HG02763 (cell line): ENCODE results near the gene KLK15.

ENCODE experiments used
- ATAC-seq: cut with Tn5 transposase; IDR thresholded peaks from one replicate; pipeline ENCODE4 v1.9.1; 2021; ENCODE audit warnings: mild to moderate bottlenecking, moderate library complexity; ENCODE audit not compliant: unreplicated experiment

Gene KLK15

GRCh38 chr19:50844296-50844935, 11.0 kb upstream of the KLK15 start:
- no peak for ATAC-seq

GRCh38 chr19:50843701-50844221, 10.4 kb upstream of the KLK15 start:
- no peak for ATAC-seq

GRCh38 chr19:50843205-50843604, 9.8 kb upstream of the KLK15 start:
- ATAC-seq = no peak

- no peak for ATAC-seq
Observed at GRCh38 chr19:50842130-50842529, 8.8 kb upstream of the KLK15 start.

- ATAC-seq = no peak
Observed at GRCh38 chr19:50839712-50840655, 6.6 kb upstream of the KLK15 start.

DNA sequence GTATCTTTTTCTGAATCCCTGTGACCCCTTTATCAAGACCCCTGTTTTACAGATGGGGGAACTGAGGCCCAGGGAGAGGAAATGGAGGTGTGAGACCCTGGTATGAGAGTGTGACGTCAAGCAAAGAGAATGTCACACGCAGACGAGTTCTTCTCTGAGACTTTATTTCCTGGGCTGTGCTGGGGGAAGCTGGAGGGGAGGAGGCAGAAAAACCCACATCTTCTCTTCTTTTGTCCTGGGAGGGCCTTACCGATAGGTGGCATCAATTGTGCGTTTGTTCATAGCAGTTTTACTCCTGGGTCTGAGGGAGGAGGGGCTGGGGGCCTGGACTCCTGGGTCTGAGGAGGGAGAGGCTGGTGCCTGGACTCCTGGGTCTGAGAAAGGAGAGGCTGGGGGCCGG, 4.9 kb upstream of the KLK15 start:
- no peak for ATAC-seq

DNA sequence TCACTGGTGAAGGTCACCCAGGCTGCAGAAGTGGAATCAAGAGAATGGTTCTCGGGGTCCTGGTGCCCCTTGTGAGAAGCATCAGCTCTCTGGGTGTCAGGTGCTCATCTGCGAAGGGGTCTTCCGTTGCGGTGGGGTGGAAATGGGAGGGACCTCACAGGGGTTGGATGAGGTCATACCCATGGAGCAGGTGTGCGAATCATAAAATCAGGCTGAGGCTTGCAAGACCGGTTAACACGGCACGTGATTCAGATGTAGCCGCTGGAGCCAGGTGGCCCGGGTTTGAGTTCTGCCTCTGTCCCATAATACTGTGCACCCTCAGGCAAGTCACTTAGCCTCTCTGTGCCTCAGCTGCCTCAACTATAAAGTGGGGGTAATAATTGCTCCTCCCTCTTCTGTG, 3.9 kb upstream of the KLK15 start:
- no peak for ATAC-seq

DNA sequence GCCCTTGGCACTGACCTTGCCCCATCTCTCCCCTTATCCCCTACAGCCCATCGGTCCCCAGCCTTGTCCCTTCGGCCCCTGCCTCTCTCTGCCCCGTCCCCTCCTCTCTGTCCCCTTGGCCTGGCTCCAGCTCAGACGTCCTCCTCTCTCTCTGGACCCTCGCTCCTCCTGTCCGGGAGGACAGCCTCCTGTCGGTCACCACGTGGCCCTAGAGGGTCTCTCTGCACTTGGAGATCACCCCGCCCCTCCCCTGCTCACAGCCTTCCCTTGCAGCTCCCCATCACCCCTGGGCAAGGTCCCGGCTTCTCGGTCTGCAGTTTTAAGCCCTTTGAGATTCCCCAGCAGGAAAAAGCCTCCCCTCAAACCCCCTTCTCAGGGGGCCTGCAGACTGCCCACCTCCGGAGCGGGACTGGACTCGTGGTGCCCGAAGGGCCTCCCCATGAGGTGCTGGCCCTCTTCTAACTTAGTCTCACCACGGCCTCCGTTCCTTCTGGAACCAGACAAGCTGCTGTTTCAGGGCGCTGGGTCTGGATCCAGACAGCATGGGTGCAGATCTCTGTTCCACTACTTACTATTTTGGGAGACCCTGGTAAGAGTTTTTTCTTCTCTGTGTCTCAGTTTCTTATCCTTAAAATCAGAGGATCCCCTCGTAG, 3.3 kb upstream of the KLK15 start:
- no peak for ATAC-seq

GRCh38 chr19:50835785-50836542, 2.6 kb upstream of the KLK15 start:
- no peak for ATAC-seq

- ATAC-seq = no peak
Observed at GRCh38 chr19:50835103-50835784, 1.9 kb upstream of the KLK15 start.

DNA sequence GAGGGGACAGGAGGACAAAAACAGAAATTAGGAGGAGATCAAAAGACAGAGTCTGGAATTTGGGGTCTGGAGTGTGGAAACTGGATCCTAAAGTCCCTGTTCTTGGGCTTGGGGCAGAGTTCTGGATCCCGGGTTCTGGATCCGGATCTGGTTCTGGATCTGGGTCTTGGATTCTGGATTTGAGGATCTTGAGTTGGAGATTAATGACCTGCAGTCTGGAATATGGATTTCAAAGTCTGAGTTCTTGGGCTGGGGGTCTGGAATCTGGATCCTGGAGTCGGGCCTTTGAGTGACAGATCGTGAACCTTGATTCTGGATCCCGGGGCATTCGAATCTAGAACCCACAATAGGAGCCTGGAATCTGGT, 411 bp upstream of the KLK15 start:
- ATAC-seq = no peak

GRCh38 chr19:50832666-50833065, 708 bp downstream of the KLK15 start:
- ATAC-seq = no peak

GRCh38 chr19:50831026-50831396, 2.4 kb downstream of the KLK15 start:
- no peak for ATAC-seq

GRCh38 chr19:50830266-50831025, 2.9 kb downstream of the KLK15 start:
- no peak for ATAC-seq

DNA sequence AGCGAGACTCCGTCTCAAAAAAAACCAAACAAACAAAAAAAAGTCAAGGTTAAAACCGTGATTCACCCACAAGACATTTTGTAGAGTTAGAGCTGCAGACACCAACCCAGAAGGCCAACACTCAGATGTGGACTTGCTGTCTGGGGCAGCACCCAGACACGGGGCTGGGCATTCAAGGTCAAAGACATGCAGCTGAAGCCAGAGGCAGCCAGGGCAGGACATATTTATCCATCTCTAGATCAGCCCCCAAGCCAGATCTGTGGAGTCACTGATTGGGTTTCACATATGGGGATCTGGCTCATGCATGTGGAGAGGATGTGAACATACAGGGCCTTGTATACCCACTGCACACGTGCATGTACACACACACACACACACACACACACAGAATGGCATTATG, 3.6 kb downstream of the KLK15 start:
- no peak for ATAC-seq

GRCh38 chr19:50827476-50827875, 5.9 kb downstream of the KLK15 start:
- no peak for ATAC-seq

DNA sequence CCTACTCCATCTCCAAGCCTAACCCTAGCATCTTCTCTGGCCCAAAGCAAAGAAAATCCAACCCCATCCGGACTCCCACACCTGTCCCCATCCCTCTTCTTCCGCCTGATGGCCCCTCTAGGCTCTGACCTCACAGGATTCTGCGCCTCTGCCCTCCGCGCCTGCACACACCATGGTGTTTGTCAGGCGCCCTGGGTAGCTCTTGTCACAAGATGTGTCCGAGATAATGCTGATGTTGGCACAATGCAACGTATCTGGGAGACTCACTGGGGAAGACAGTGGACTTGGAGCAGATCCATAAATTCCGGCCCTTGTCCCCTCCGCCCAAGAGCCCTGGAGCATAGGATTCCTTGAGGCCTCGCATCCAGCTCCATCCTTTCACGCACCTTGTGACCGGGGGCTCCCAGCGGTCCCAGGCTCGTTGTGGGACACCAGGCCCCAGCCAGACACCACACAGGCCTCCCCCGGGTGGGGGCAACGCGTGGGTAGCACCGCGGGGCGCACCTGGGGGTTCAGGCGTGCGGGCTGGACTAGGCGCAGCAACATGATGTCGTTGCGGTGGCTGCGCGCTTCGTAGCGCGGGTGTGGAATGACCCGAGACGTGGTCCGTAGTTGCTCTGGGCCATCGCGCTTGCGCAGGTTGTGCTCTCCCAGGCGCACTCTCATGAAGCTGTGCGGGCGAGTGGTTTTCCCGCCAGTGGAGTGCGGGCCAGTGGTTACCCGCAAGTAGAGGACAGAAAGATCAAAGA, 6.7 kb downstream of the KLK15 start:
- ATAC-seq = no peak

GRCh38 chr19:50823389-50824042, 9.9 kb downstream of the KLK15 start, which contains the start of gene KLK1:
Gene KLK1, minus strand, starts transcription at chr19:50823787. Its CDS starts 39 bp downstream, at chr19:50823748.
- no peak for ATAC-seq
